Neural progenitor cell (in vitro differentiated cells): ENCODE data around the gene CPM.

Experiments used
- CTCF ChIP-seq: fragments of 200-600 bp; sonication (generic); IDR thresholded peaks from 2 replicates; pipeline ENCODE4 v1.5.1; 2017; ENCODE audit warnings: antibody characterized with exemption, mild to moderate bottlenecking
- EZH2 ChIP-seq: fragments of 200-600 bp; sonication (generic); IDR thresholded peaks from 2 replicates; pipeline ENCODE4 v1.6.1; 2017; ENCODE audit warnings: antibody characterized with exemption, mild to moderate bottlenecking, moderate library complexity
- EZH2phosphoT487 ChIP-seq: fragments of 200-600 bp; sonication (generic); IDR thresholded peaks from 2 replicates; pipeline ENCODE4 v1.6.1; 2017; ENCODE audit warnings: antibody characterized with exemption

- no peak for TF ChIP-seq CTCF
- TF ChIP-seq EZH2, result no peak
- TF ChIP-seq EZH2phosphoT487, result no peak
Observed at GRCh38 chr12:68877583-68877982, 55.4 kb downstream of the CPM start.
